Epidermal melanocyte (primary cell): Measurements from ENCODE around the gene ITCH.
A peak's percentile ranks its signal among the peaks of the same experiment; 100 is the strongest.

Experiments
- DNase-seq: peaks from one replicate; pipeline ENCODE4 v3.0.0; 2011; ENCODE audit warnings: low spot score; ENCODE audit not compliant: insufficient read length

Gene ITCH

GRCh38 chr20:34527016-34527415 lies 163.9 kb downstream of the ITCH start:
- DNase-seq = no peak

GRCh38 chr20:34528921-34529297 lies 165.8 kb downstream of the ITCH start:
- no peak for DNase-seq

GRCh38 chr20:34529742-34530141 lies 166.7 kb downstream of the ITCH start:
- DNase-seq = no peak

GRCh38 chr20:34530342-34530741 lies 167.3 kb downstream of the ITCH start:
- no peak for DNase-seq

- DNase-seq = no peak
Measured at GRCh38 chr20:34531608-34532265, 168.7 kb downstream of the ITCH start.

GRCh38 chr20:34532320-34532719 lies 169.2 kb downstream of the ITCH start:
- DNase-seq = no peak

GRCh38 chr20:34532756-34533155 lies 169.7 kb downstream of the ITCH start:
- DNase-seq = no peak

- DNase-seq = no peak
Measured at GRCh38 chr20:34534391-34535165, 171.5 kb downstream of the ITCH start.

- DNase-seq = no peak
Measured at GRCh38 chr20:34535301-34535840, 172.3 kb downstream of the ITCH start.

GRCh38 chr20:34535857-34536256 lies 172.8 kb downstream of the ITCH start:
- no peak for DNase-seq

- no peak for DNase-seq
Measured at GRCh38 chr20:34536798-34537394, 173.8 kb downstream of the ITCH start.

GRCh38 chr20:34537651-34538050 lies 174.6 kb downstream of the ITCH start:
- no peak for DNase-seq

GRCh38 chr20:34538671-34539123 lies 175.6 kb downstream of the ITCH start:
- DNase-seq = peak; percentile 49

GRCh38 chr20:34539756-34540155 lies 176.7 kb downstream of the ITCH start:
- no peak for DNase-seq

GRCh38 chr20:34540596-34541263 lies 177.7 kb downstream of the ITCH start:
- no peak for DNase-seq

- DNase-seq = no peak
Measured at GRCh38 chr20:34541264-34541901, 178.3 kb downstream of the ITCH start.

GRCh38 chr20:34541917-34542316 lies 178.8 kb downstream of the ITCH start:
- DNase-seq = no peak

GRCh38 chr20:34542439-34542838 lies 179.4 kb downstream of the ITCH start:
- DNase-seq = no peak

GRCh38 chr20:34543463-34544056 lies 180.5 kb downstream of the ITCH start:
- DNase-seq = no peak

GRCh38 chr20:34544109-34544796 lies 181.2 kb downstream of the ITCH start:
- no peak for DNase-seq
